Measurements from ENCODE around the gene LMAN1L.

LMAN1L gene

DNA sequence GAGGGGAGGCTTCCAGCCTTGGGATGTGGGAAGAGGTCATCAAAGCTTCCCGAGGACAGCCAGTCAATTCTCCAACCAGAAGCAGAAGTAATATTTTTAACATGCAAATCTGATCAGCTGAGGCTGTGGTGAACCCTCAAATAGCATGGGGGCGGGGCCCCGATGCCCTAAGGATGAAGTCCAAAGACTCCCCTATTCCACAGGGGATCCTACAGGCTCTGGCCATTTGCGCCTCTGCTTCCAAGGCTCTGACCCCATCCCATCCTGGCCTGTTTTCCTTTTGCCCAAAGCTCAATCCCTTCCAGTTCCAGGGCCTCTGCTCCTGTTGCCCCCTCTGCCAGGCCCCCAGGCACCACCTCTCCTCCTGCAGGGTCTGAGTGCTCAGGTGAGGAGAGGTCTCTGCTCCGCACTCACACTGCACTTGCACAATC lies 37.5 kb upstream of the LMAN1L start:
- Histone ChIP-seq H3K27ac (ENCODE audit: low read depth, low read length) (peak overlapping the region; percentile 96), H3K79me2 (ENCODE audit: insufficient read depth, low read length) (peaks cover 22% of the 10 kb centered on the region), H3K4me3 (ENCODE audit: insufficient read depth, low read length, poor library complexity, severe bottlenecking) (peak overlapping the region; percentile 16)

DNA sequence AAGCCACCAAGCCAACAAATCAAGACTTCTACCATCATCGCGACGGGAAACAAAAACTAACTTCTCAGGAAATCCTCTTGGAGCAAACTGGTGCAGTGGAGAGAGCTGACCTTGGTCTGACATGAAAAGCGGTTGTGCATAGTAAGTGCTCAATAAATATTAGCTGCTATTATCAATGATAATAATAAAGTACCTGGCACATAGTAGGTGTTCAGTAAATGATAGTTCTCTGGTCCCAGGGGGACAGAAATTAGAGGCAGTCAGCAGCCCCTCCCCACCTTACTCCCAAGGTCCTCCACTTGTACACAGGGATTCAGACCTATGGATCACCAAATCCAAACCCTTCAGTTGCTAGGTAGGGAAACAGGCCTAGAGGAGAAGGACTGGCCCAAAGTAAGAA lies 36.7 kb upstream of the LMAN1L start:
- Histone ChIP-seq H3F3A (ENCODE audit: insufficient read depth) (peaks cover 53% of the 10 kb centered on the region), H2AFZ (ENCODE audit: low read depth, low read length, severe bottlenecking) (no peak overlapping the region), H3K4me2 (ENCODE audit: low read depth, low read length, poor library complexity, severe bottlenecking) (peak overlapping the region; percentile 59), H3K27me3 (ENCODE audit: low read length) (no peaks in the 10 kb centered on the region), H3K79me2 (ENCODE audit: insufficient read depth, low read length) (peaks cover 30% of the 10 kb centered on the region), H4K20me1 (ENCODE audit: low read depth, low read length) (no peaks in the 10 kb centered on the region), H3K9me2 (replicated peaks; ENCODE audit: insufficient read depth, low read length) (no peaks in the 10 kb centered on the region), H3K36me3 (ENCODE audit: low read length) (no peaks in the 10 kb centered on the region), H3K9me3 (ENCODE audit: insufficient read depth, low read length) (no peaks in the 10 kb centered on the region), H3K9ac (ENCODE audit: low read length) (peak overlapping the region; percentile 41), H3K4me3 (ENCODE audit: insufficient read depth, low read length, poor library complexity, severe bottlenecking) (no peak overlapping the region), H3K27ac (ENCODE audit: low read depth, low read length) (peak overlapping the region; percentile 96)
- TF ChIP-seq, protein P1, sequence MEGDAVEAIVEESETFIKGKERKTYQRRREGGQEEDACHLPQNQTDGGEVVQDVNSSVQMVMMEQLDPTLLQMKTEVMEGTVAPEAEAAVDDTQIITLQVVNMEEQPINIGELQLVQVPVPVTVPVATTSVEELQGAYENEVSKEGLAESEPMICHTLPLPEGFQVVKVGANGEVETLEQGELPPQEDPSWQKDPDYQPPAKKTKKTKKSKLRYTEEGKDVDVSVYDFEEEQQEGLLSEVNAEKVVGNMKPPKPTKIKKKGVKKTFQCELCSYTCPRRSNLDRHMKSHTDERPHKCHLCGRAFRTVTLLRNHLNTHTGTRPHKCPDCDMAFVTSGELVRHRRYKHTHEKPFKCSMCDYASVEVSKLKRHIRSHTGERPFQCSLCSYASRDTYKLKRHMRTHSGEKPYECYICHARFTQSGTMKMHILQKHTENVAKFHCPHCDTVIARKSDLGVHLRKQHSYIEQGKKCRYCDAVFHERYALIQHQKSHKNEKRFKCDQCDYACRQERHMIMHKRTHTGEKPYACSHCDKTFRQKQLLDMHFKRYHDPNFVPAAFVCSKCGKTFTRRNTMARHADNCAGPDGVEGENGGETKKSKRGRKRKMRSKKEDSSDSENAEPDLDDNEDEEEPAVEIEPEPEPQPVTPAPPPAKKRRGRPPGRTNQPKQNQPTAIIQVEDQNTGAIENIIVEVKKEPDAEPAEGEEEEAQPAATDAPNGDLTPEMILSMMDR (IDR thresholded peaks at IDR 0.05; ENCODE audit: insufficient read depth, low read length, poor library complexity, severe bottlenecking) = no peak
- TF ChIP-seq EZH2phosphoT487 (conservative IDR thresholded peaks at IDR 0.05; ENCODE audit: low read length) = no peak

More for the DNA sequence above, 37.5 kb upstream of the LMAN1L start:
- Histone ChIP-seq H3F3A (ENCODE audit: insufficient read depth) (peaks cover 46% of the 10 kb centered on the region), H3K9me3 (ENCODE audit: insufficient read depth, low read length) (no peaks in the 10 kb centered on the region), H3K9ac (ENCODE audit: low read length) (peak overlapping the region; percentile 41), H3K4me2 (ENCODE audit: low read depth, low read length, poor library complexity, severe bottlenecking) (peak overlapping the region; percentile 59), H4K20me1 (ENCODE audit: low read depth, low read length) (no peaks in the 10 kb centered on the region), H3K36me3 (ENCODE audit: low read length) (no peaks in the 10 kb centered on the region), H2AFZ (ENCODE audit: low read depth, low read length, severe bottlenecking) (no peak overlapping the region), H3K9me2 (replicated peaks; ENCODE audit: insufficient read depth, low read length) (no peaks in the 10 kb centered on the region), H3K27me3 (ENCODE audit: low read length) (no peaks in the 10 kb centered on the region)
- no peak for TF ChIP-seq EZH2phosphoT487 (conservative IDR thresholded peaks at IDR 0.05; ENCODE audit: low read length)
- TF ChIP-seq, protein P1 (IDR thresholded peaks at IDR 0.05; ENCODE audit: insufficient read depth, low read length, poor library complexity, severe bottlenecking) = no peak

DNA sequence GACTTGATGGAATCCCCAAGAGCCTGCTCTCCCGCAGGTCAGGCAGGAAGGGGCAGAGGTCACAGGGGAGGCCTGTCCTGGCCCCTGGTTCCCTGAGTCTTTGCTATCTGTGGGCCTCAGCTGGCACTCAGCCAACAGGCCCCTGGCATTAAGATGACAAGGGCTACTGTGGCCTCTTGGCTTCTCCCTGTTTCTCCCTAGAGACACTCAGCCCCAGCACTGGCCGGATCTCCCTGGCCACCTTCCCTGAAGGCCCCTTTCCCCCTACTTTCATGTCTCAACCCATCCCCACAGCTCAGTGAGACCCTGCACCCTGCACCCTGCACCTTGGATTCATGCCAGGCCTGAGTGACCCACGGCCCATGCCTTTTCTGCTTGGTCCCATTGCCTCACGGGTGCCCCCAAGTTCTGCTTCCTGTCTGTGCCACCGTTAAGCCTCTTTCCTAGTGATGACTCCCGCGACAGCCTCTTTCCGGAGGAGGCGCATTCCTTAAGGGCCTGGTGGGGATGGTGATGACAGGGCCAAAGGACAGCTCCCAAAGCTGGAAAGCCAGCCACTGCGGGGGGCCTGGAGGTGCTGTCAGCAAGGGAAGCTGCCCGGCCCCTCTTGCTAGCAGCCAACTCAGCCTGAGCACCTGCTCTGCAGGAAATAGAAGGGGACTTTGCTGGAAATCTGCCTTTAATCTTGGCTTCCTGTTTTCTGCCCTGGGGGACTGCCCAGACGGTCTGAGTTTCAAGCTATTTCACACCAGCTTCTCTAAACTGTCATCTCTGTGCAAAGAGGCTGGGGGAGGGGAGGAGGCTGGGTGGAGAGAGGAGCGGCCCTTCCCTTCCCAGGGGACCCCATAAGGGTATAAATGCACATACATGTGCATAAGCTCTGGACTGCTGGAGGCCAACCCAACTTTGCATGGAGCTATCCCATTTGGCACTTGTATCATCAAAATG lies 35.5 kb upstream of the LMAN1L start:
- Histone ChIP-seq H3F3A (ENCODE audit: insufficient read depth) (peaks cover 60% of the 10 kb centered on the region), H3K79me2 (ENCODE audit: insufficient read depth, low read length) (peaks cover 37% of the 10 kb centered on the region), H2AFZ (ENCODE audit: low read depth, low read length, severe bottlenecking) (no peak overlapping the region), H3K9ac (ENCODE audit: low read length) (peak overlapping the region; percentile 66), H3K27ac (ENCODE audit: low read depth, low read length) (peak overlapping the region; percentile 96), H3K4me2 (ENCODE audit: low read depth, low read length, poor library complexity, severe bottlenecking) (peak overlapping the region; percentile 80), H4K20me1 (ENCODE audit: low read depth, low read length) (no peaks in the 10 kb centered on the region), H3K4me3 (ENCODE audit: insufficient read depth, low read length, poor library complexity, severe bottlenecking) (peak overlapping the region; percentile 21), H3K27me3 (ENCODE audit: low read length) (no peaks in the 10 kb centered on the region), H3K9me3 (ENCODE audit: insufficient read depth, low read length) (no peaks in the 10 kb centered on the region), H3K36me3 (ENCODE audit: low read length) (no peaks in the 10 kb centered on the region), H3K9me2 (replicated peaks; ENCODE audit: insufficient read depth, low read length) (no peaks in the 10 kb centered on the region)
- TF ChIP-seq, protein P1 (IDR thresholded peaks at IDR 0.05; ENCODE audit: insufficient read depth, low read length, poor library complexity, severe bottlenecking) = no peak
- no peak for TF ChIP-seq EZH2phosphoT487 (conservative IDR thresholded peaks at IDR 0.05; ENCODE audit: low read length)

All from SU-DHL-6 (cell line).